ENCODE results near the gene LSMEM2.

- TF ChIP-seq CTCF (conservative IDR thresholded peaks at IDR 0.05; ENCODE audit: low read length) (no peak), EZH2phosphoT487 (IDR thresholded peaks at IDR 0.05; ENCODE audit: borderline replicate concordance) (no peak)
Measured at GRCh38 chr3:50325497-50326181, 46.8 kb downstream of the LSMEM2 start.

Data from Loucy (cell line).